NCI-H510A treated with DMSO at 0.1 percent for 48 hours (cell line): Measurements from ENCODE around the gene EEF1A1.
"Not testable (repeated sequence)": the region's sequence is repeated elsewhere in the genome, so short reads cannot be mapped to it uniquely, and the experiment has no call there.

ENCODE experiments used
- DNase-seq: peaks from one replicate; lab custom pipeline; 2025; lab: John Stamatoyannopoulos, UW

Gene EEF1A1

DNA sequence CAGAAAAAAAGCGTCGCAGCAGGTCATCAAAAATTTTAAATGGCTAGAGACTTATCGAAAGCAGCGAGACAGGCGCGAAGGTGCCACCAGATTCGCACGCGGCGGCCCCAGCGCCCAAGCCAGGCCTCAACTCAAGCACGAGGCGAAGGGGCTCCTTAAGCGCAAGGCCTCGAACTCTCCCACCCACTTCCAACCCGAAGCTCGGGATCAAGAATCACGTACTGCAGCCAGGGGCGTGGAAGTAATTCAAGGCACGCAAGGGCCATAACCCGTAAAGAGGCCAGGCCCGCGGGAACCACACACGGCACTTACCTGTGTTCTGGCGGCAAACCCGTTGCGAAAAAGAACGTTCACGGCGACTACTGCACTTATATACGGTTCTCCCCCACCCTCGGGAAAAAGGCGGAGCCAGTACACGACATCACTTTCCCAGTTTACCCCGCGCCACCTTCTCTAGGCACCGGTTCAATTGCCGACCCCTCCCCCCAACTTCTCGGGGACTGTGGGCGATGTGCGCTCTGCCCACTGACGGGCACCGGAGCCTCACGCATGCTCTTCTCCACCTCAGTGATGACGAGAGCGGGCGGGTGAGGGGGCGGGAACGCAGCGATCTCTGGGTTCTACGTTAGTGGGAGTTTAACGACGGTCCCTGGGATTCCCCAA lies at the start of gene EEF1A1:
Gene EEF1A1, minus strand, starts transcription at position 345 of the 663 bp plus-strand sequence. CDS start 1,006 bp downstream, outside the sequence.
- DNase-seq = peak; percentile 94

DNA sequence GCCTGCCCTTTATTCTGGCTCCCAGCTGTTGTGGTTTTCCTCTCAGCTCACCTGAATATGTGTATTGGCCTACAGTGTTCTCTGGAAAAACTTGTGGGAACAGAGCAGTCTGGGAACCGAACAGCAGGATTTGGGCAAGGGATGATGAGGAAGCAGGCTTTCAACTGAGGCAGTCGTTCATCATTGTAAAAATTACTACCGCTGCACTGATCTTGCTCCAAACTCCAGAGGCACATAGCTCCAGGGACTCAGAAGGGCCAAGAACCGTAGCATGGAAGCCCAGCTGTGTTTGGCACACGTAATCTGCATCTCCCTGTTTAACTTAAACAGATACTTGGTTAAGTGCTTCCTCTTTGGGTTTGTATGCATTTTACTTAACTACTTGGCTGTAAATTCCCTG lies 48.3 kb upstream of the EEF1A1 start:
- no peak for DNase-seq

DNA sequence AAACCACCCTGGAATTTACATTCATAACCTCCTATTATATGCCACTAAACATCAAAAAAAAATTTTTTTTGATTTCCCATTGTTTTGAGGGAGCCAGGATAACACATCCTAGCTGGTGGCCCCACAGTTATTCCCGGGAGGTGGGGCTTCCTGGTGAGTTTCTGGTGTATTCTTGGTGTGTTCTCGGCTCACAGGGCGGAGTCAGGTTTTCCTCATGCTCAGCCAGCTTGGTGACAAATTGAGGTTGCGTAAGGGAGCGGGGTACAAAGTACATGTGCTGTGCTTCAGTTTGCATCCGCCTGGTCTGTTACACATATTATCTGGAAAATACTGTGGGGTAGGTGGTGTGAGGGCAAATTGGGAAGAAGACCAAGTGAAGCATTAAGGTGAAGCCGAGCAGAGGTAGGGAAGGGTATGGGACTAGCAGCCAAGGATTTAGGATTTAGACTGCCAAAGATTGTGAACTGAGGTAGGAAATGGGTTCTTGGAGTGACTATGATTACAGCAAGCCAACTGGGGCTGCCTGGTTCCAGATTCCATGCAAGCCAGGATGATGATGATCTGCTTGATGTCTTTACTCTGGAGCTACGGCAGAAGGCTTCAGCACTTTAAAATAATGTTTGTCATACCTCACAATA lies 46.2 kb upstream of the EEF1A1 start:
- DNase-seq = no peak

DNA sequence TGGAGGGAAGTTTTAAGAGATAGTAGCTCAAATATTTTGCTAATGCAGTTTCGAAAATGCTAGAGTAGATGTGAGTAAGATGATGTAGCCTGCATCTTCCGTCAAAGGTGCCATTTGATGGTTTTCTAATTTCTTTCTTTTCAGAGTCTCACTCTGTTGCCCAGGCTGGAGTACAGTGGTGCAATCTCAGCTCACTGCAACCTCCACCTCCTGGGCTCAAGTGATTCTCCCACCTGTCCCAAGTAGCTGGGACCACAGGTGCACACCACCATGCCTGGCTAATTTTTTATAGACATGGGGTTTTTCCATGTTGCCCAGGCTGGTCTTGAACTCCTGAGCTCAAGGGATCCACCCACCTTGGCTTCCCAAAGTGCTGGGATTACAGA lies 45.6 kb upstream of the EEF1A1 start:
- not testable (repeated sequence) for DNase-seq

DNA sequence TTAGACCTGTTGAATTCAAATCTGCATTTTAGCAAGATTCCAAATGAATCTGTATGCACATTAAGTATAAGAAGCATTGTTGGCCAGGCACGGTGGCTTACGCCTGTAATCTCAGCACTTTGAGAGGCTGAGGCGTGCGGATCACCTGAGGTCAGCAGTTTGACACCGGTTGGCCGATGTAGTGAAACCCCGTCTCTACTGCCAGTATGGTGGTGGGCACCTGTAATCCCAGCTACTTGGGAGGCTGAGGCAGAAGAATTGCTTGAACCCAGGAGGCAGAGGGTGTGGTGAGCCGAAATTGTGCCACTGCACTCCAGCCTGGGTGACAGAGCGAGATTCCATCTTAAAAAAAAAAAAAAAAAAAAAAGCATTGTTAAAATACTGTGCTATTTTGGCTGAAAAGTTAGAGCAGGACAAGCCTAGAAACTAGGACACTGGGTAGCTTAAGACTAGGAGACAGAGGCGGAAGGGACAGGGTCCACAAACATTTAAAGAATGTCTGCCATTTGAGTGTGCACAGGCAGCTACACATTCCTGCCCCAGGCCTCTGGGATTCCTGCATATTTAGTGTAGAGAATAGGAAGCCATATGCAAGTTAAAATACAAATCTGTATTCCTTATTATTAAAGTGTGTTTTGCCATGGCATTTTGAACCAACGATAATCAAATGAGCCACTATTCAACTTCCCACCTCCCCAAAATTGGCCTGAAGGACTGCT lies 45.1 kb upstream of the EEF1A1 start:
- DNase-seq = no peak

DNA sequence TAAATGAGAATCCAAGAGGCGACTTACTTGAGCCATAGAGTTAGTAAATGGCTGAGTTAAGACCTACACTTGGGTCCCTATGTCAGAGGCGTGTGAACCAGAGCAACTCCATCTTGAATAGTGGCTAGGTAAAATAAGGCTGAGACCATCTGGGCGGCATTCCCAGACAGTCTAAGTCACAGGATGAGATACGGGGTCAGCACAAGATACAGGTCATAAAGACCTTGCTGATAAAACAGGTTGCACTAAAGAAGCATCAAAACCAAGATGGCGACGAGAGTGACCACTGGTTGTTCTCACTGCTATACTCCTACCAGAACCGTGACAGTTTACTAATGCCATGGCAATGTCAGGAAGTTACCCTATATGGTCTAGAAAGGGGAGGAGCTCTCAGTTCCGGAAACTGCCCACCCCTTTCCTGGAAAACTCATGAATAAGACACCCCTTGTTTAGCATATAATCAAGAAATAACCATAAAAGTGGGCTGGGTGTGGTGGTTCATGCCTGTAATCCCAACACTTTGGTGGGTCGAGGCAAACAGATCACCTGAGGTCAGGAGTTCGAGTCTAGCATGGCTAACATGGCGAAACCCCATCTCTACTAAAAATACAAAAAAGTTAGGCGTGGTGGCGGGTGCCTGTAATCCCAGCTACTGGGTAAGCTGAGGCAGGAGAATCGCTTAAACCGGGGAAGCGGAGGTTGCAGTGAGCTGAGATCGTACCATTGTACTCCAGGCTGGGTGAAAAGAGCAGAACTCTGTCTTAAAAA lies 43.9 kb upstream of the EEF1A1 start:
- no peak for DNase-seq

DNA sequence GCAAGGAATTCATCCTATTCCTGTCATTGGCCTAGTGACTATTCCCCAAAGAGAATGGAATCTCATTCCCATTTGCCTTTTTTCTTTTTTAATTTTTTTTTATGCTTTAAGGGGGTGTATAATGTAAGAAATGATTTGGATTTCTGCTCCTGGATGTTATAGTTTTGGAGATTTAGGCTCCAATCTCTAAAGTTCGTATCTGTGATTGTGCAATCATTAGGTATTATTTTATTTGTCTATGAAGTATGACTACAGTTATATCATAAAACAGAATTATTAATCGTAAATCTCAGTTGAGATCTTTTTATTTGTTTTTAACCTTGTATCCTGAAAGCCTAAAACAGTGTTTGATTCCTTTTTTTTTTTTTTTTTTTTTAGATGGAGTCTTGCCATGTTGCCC lies 41.7 kb upstream of the EEF1A1 start:
- DNase-seq = no peak

DNA sequence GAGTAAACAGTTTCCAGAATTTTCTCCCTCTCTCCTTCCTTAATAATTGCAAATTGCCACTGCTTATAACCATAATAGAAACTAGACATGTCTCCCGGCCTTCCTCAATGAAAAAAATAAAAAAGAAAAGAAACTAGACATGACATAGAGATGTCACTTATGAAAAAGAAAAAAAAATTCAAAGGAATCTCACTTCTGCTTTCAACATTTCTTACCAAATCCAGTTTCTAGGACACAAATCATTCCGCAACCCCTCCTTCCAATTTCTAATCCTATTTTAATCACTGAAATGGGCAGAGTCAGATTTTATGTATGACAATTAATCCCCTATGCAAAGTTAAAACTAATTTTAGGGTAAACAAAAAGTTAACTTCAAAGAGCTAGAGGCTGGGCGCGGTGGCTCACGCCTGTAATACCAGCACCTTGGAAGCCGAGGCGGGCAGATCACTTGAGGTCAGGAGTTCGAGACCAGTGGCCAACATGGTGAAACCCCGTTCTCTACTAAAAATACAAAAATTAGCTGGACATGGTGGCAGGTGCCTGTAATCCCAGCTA lies 40.1 kb upstream of the EEF1A1 start:
- no peak for DNase-seq

DNA sequence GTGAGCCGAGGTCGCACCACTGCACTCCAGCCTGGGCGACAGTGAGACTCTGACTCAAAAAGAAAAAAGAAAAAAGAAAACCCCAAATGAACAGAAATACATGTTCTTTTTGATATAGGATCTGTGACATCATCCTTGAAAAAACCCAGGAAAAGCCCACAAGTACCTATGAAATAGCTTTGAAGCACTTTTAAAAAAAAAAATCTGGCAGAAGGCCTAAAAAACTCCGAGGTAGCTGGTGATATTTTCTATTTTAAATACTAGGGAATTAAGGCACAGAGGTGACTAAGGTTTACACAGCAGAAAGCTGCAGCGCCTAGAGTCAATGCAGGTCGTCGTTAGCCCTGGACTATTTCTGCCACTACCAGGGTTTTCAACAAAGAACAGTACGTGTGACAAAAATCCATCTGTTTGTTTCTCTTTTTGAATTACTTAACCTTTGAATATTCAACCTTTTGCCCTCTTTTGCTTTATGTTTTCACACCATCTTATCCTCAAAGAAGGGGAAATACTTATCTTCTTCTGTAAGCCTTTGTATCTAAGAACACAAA lies 39.4 kb upstream of the EEF1A1 start:
- no peak for DNase-seq

DNA sequence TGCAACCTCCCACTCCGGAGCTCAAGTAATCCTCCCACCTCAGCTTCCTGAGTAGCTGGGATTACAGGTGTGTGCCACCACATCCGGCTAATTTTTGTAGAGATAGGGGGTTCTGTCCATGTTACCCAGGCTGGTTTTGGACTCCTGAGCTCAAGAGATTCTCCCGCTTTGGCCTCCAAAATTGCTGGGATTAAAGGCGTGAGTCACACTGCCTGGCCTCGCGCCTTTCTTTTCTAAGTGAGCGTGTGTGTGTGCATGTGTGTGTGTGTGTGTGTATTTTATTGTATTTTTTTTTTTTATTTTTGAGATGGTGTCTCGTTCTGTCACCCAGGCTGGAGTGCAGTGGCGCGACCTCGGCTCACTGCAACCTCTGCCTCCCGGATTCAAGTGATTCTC lies 38.6 kb upstream of the EEF1A1 start:
- DNase-seq = not testable (repeated sequence)

DNA sequence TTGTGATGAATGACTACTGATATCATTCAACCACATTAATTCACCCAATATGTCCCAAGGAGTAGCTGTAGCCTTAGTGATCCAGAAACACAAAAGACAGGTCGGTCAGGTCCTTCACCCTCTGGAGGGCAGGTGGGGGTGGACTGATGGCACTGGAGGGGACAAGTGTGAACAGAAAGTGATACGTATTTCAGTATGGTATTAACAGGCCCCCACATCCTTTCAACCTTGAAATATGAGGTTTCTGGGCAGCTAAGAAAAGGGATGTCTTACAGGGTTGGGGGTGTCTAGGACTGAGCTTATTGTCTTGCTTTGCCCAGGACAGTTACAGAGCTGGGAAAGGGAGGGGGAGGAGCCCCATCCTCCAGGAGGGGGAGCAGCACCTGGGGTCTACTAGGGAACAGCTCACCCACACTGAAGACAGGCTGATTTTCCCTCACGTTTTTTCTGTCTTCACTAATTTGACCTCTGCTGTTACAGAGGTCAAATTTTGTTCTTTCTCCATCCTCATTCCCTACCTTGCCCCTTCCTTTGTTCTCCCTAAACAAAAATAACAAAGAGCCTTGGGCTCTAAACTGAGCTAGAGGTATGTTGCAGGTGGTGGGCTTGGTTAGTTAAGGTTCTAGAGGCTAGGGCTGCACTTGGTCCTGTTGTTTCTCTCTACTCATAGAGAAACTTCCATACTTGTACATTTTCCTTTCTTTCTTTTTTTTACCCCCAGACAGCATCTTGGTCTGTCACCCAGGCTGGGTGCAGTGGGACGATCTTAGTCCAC lies 38.0 kb upstream of the EEF1A1 start:
- no peak for DNase-seq

DNA sequence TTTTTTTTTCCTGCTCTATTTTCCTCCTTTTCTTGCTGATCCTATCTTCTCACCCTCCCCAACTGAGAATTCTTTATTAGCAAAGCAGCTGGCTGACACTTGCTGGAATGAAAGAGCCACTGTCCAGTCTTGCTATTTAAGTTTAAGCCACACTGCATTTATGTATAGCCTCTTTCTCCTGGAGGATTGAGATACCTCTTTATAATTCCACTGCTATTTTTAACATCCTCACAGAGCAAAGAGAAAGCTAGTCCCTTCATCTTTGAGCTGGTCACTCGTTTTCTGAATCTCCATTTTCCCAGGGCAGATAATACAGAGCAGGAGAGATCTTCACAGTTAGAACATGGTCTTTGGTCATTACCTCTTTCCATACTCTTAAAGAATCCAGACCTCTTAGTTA lies 36.0 kb upstream of the EEF1A1 start:
- no peak for DNase-seq

DNA sequence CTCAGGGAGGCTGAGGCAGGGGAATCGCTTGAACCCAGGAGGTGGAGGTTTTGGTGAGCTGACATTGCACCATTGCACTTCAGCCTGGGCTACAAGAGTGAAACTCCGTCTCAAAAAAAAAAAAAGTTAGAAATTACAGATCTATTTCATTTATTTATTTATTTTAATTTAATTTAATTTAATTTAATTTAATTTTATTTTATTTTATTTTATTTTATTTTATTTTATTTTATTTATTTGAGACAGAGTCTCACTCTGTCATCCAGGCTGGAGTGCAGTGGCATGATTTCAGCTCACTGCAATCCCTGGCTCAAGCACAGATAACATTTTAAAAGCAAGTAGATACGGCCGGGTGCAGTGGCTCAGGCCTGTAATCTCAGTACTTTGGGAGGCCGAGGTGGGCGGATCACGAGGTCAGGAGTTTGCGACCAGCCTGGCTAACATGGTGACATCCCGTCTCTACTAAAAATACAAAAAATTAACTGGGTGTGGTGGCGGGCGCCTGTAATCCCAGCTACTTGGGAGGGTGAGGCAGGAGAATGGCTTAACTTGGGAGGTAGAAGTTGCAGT lies 34.6 kb upstream of the EEF1A1 start:
- not testable (repeated sequence) for DNase-seq

DNA sequence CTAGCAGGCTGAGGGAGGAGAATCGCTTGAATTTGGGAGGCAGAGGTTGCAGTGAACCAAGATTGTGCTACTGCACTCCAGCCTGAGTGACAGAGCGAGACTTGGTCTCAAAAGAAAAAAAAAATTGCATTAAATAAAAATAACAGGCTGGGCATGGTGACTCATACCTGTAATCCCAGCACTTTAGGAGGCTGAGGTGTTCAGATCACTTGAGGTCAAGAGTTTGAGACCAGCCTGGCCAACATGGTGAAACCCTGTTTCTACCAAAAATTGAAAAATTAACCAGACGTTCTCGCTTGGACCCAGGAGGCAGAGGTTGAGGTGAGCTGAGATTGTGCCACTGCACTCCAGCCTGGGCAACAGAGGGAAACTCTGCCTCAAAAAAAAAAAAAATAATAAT lies 30.3 kb upstream of the EEF1A1 start:
- DNase-seq = not testable (repeated sequence)

DNA sequence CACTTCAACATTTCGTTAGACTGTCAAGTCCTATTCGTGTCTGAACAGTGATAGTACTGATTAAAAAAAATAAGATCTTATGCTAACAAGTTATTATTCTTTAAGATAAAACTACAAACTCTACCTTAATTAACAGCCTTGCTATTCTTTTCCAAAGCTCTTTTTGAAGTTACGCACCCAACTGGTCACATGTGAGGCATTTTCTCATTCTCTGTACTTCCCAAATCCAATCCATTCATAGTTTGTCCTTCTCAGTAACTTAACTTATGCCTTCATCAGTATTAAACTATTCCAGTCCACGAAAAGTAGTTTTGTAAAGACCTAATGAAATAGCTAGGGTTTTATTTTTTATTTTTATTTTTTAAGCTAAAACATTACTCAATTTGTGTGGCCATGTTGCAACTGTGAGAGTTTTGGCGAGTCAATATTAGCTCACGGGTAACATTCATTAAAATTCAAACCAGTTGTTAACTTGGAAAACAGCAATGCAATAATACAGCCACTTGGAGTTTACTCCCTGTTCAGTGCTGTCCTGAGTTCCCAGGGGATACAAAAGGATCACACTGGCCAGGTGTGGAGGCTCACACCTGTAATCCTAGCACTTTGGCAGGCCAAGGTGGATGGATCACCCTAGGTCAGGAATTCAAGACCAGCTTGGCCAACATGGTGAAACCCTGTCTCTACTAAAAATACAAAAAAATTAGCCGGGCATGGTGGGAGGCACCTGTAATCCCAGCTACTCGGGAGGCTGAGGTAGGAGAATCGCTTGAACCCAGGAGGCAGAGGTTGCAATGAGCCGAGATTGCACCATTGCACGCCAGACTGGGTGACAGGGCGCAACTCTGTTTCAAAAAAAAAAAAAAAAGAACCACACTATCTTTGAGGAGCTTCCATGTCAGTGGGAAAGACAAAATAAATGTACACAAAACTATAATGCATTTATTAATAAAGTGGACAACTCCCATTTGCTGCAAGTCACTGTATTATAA lies 27.9 kb upstream of the EEF1A1 start:
- no peak for DNase-seq

DNA sequence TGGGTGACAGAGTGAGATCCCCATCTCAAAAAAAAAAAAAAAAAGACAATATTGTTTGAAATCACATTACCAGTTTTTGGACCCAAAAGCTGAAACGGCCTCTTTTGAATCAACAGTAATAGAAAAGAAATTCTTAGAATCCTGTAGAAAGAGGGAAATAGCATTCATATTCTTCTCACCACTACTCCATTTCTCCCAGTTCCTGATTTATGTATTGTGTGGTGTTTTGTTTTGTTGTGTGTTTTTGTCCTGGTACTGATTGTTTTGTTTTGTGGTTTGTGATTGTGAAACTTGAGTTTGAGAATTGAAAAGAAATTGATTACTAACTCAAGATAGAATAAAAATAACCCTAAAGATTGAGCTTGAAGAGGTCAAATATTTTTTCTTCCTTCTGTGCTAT lies 26.2 kb upstream of the EEF1A1 start:
- DNase-seq = no peak

DNA sequence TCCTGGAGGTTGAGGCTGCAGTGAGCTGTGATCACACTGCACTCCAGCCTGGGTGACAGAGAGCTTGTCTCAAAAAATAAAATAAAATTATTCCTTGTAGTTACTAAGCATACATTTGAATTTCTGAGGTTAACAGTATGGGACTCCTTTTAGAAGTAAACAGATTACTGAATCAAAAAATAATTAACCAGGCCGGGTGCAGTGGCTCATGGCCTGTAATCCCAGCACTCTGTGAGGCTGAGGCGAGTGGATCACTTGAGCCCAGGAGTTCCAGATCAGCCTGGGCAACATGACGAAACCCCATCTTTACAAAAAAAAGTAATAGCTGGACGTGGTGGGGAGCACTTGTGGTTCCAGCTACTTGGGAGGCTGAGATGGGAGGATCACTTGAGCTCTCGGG lies 22.1 kb upstream of the EEF1A1 start:
- no peak for DNase-seq

DNA sequence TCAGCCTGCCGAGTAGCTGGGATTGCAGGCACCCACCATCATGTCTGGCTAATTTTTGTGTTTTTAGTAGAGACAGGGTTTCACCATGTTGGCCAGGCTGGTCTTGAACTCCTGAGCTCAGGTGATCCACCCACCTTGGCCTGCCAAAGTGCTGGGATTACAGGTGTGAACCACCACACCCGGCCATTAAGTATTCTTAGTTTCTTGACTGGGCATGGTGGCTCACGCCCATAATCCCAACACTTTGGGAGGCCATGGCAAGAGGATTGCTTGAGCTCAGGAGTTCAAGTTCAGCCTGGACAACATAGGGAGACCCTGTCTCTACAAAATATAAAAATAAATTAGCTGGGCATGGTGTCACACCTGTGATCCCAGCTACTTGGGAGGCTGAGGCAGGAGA lies 21.6 kb upstream of the EEF1A1 start:
- not testable (repeated sequence) for DNase-seq

DNA sequence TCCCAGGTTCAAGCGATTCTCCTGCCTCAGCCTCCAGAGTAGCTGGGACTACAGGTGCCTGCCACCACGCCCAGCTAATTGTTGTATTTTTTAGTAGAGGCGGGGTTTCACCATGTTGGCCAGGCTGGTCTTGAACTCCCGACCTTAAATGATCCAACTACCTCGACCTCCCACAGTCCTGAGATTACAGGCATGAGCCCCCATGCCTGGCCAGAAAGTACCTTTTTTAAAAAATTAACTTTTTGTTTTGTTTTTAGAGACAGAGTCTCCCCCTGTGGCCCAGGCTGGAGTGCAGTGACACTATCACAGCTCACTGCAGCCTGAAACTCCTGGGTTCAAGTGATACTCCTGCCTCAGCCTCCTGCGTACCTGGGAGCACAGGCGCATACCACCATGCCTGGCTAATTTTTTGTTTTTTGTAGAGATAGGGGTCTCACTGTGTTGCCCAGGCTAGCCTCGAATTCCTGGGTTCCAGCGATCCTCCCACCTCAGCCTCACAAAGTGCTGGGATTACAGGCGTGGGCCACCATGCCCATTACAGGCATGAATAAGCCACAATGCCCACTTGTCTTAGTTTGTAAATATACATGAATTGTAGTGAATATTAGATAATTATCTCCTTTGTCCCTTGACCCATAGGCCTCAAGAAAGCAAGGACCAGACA lies 17.4 kb upstream of the EEF1A1 start:
- no peak for DNase-seq
